Activated CD8-positive, alpha-beta T cell treated with anti-CD3 and anti-CD28 coated beads for 36 hours (primary cell): ENCODE data around the gene MACROH2A1. TPM values are rescaled to one million over a fixed set of nuclear protein-coding genes. Genes with fewer than 3 reads are reported as not detected.

Experiments used
- ATAC-seq: fragments of 200-7000 bp; cut with Tn5 transposase; one replicate; pipeline ENCODE4 v1.10.0; 2021; ENCODE audit warnings: mild to moderate bottlenecking, moderate library complexity
- CTCF ChIA-PET: fragments of 350-600 bp; sonication (Branson Sonifier 250); formaldehyde crosslinking; loops from one replicate; lab custom pipeline; 2021; ENCODE audit warnings: antibody characterized with exemption; lab: Charles Lee
- POLR2A ChIA-PET: fragments of 350-600 bp; sonication (Branson Sonifier 250); formaldehyde crosslinking; loops from one replicate; lab custom pipeline; 2021; ENCODE audit warnings: antibody characterized with exemption; lab: Charles Lee
- DNase-seq: peaks from one replicate; pipeline ENCODE4 v3.0.0-alpha.2; 2020
- H3K27ac Mint-ChIP-seq: one replicate; pipeline ENCODE4 v1.8.0; 2021; ENCODE audit warnings: mild to moderate bottlenecking, mixed read lengths
- H3K27me3 Mint-ChIP-seq: one replicate; pipeline ENCODE4 v1.8.0; 2021; ENCODE audit warnings: mixed read lengths
- H3K36me3 Mint-ChIP-seq: one replicate; pipeline ENCODE4 v1.8.0; 2021; ENCODE audit warnings: low read depth, mixed read lengths
- H3K4me1 Mint-ChIP-seq: one replicate; pipeline ENCODE4 v1.8.0; 2021; ENCODE audit warnings: low read depth, mixed read lengths
- H3K4me3 Mint-ChIP-seq: one replicate; pipeline ENCODE4 v1.8.0; 2021; ENCODE audit warnings: mild to moderate bottlenecking, moderate library complexity, mixed read lengths
- H3K9me3 Mint-ChIP-seq: one replicate; pipeline ENCODE4 v1.8.0; 2021; ENCODE audit warnings: mixed read lengths
- intact Hi-C: fragments of 100-400 bp; cut with micrococcal nuclease; formaldehyde crosslinking; loops from one replicate; pipeline ENCODE4 v1.10.0; 2022
- total RNA-seq, 2 experiments: library from RNA; stranded (reverse); gene quantifications; one replicate each; pipeline ENCODE4 v1.2.3, GENCODE V29; 2021
- TF ChIP-seq, protein P1 (sequence below): fragments of 200-600 bp; IDR thresholded peaks from one replicate; pipeline ENCODE4 v1.8.0; 2022; ENCODE audit warnings: antibody characterized with exemption, mild to moderate bottlenecking

Gene MACROH2A1
- total RNA-seq, 2 experiments from 2014 or later = 170 to 179 TPM

DNA sequence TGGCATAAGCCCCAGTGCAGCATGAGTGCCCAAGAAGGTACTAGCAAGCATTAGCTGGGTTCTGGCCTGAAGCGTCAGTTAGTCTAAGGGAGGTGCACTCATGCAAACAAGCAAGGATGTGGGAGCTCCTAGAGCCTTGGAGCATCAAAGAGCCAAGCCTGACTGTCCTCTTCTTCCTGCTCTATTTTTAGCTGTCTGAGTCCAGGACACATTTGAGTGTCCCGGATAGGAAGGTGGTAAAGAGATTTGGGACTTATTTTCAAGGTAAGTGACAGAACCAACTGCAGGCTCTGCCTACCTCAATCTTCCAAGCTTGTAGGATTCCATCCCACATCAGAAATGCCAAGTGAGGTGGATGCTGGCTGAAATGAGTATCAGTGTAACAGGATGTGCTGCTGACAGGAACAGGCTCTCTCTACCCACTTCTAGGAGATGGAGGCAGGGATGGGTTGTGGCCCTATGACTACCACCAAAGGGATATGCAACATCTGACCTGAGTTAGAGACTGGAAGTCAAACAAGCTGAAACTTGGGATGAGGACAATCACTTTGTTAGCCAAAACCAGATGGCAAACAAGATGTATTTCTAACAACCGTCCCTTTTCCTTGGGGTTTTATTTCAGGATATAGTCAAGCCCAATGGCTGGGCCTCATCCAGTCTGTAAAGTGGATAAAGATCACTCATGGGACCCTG, 15.1 kb downstream of the MACROH2A1 start:
- no peaks in the 10 kb centered on the region for H3K27me3 Mint-ChIP-seq
- H3K4me1 Mint-ChIP-seq = peaks cover 29% of the 10 kb centered on the region
- H3K36me3 Mint-ChIP-seq = peaks cover 57% of the 10 kb centered on the region
- H3K4me3 Mint-ChIP-seq = no peak overlapping the region
- POLR2A ChIA-PET = interaction anchor here (1.5 kb wide), 1 partner anchor 14 kb away, joined by 5 read pairs; no protein-coding TSS in a partner anchor
- intact Hi-C loops = no loop called here
- TF ChIP-seq, protein P1, sequence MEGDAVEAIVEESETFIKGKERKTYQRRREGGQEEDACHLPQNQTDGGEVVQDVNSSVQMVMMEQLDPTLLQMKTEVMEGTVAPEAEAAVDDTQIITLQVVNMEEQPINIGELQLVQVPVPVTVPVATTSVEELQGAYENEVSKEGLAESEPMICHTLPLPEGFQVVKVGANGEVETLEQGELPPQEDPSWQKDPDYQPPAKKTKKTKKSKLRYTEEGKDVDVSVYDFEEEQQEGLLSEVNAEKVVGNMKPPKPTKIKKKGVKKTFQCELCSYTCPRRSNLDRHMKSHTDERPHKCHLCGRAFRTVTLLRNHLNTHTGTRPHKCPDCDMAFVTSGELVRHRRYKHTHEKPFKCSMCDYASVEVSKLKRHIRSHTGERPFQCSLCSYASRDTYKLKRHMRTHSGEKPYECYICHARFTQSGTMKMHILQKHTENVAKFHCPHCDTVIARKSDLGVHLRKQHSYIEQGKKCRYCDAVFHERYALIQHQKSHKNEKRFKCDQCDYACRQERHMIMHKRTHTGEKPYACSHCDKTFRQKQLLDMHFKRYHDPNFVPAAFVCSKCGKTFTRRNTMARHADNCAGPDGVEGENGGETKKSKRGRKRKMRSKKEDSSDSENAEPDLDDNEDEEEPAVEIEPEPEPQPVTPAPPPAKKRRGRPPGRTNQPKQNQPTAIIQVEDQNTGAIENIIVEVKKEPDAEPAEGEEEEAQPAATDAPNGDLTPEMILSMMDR = no peak
- CTCF ChIA-PET = interaction anchor here (0.6 to 0.8 kb wide), 2 partner anchors 11 to 42 kb away, joined by 3 to 4 read pairs; no protein-coding TSS in a partner anchor
- no peak for ATAC-seq
- DNase-seq = no peak
- H3K9me3 Mint-ChIP-seq = no peaks in the 10 kb centered on the region
- no peak overlapping the region for H3K27ac Mint-ChIP-seq

DNA sequence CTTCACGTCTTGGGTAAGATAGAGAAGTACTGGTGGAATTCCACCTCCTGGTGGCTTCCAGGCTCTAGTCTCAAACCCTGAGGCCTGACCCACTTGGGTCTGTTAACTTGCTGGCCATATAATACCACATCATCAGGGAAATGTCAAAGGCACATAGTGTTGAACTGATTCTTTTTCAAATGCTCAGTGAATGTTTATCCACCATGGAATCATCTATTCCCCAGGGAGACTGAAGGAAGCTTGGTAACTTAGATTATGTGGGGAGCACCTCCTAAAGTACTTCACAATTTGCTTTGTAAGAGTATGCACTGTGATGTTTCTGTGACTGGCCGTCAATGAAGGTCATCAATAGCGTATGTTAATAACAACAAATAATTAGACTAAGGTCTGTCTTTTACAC, 16.1 kb downstream of the MACROH2A1 start:
- ATAC-seq (no peak), DNase-seq (no peak)
- Mint-ChIP-seq H3K27ac (no peak overlapping the region), H3K4me3 (no peak overlapping the region), H3K27me3 (no peaks in the 10 kb centered on the region), H3K9me3 (no peaks in the 10 kb centered on the region), H3K4me1 (peaks cover 30% of the 10 kb centered on the region), H3K36me3 (peaks cover 57% of the 10 kb centered on the region)
- intact Hi-C loops = no loop called here
- TF ChIP-seq, protein P1 = no peak
- ChIA-PET POLR2A (no interaction called here), CTCF (interaction anchor here (1.5 kb wide), 1 partner anchor 43 kb away, joined by 5 read pairs; no protein-coding TSS in a partner anchor)

DNA sequence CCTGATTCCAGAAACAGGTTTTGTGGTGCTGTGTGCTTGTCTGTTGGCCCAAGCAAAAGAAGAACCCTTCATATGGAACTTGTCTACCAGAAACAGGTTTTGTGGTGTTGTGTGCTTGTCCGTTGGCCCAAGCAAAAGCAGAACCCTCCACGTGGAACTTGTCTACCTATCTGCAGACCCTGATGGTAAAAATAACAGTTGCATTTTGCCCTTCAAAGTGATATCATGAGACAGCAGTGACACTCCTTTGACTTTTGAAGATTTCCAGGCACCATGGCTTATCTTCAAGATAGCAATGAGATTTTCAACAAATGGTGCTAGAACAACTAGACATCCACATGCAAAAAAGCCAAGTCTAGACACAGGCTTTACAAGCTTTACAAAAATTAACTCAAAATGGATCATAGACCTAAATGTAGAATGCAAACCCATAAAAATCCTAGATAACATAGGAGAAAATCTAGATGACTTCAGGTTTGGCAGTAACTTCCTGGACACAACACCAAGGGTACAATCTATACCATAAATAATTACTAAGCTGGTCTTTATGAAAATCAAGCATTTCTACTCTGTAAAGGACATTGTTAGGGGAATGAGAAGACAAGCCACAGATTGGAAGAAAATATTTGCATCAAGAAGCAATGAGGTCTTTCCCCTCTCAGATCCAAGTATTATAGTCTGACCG, 16.8 kb downstream of the MACROH2A1 start:
- no peak overlapping the region for H3K27ac Mint-ChIP-seq
- no peaks in the 10 kb centered on the region for H3K27me3 Mint-ChIP-seq
- no peaks in the 10 kb centered on the region for H3K9me3 Mint-ChIP-seq
- no peak overlapping the region for H3K4me3 Mint-ChIP-seq
- intact Hi-C loops = no loop called here
- peaks cover 32% of the 10 kb centered on the region for H3K4me1 Mint-ChIP-seq
- TF ChIP-seq, protein P1 = no peak
- POLR2A ChIA-PET = no interaction called here
- CTCF ChIA-PET = interaction anchor here (1.5 kb wide), 1 partner anchor 44 kb away, joined by 5 read pairs; no protein-coding TSS in a partner anchor
- ATAC-seq (no peak), DNase-seq (no peak)
- peaks cover 55% of the 10 kb centered on the region for H3K36me3 Mint-ChIP-seq

DNA sequence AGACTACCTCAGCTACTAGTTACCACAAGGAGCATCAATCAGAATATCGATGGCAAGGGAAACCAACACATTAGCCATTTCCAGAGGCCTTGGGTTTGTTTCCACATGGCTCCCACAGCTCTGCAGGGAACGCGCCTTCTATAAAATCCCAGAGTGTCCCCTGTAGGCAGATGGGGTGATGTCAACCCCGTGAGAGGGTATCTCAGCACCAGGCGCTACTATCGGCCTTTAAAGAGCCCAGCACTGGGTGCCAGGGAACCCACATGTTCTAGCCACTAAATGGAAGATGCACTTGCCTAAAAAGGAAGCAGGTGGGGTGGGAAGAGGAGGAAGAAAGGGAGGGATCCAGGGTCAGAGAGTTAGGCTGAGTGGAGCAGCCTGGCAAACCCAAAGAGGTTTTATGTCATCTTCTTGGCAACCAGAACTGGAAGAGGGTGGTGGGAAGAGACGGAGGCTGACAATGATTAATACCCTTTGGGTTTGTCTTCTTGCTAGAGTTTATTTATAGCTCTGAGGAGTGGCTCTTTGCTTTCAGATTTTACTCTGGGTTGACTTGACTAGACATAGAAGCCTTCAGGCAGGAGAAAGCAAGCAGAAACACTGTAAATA, 19.9 kb downstream of the MACROH2A1 start:
- TF ChIP-seq, protein P1 = no peak
- H3K27me3 Mint-ChIP-seq = no peaks in the 10 kb centered on the region
- POLR2A ChIA-PET = interaction anchor here (0.7 kb wide), 1 partner anchor 10 kb away, joined by 3 read pairs; no protein-coding TSS in a partner anchor
- ATAC-seq (no peak), DNase-seq (no peak)
- H3K9me3 Mint-ChIP-seq = no peaks in the 10 kb centered on the region
- CTCF ChIA-PET = no interaction called here
- intact Hi-C loops = no loop called here
- peaks cover 38% of the 10 kb centered on the region for H3K4me1 Mint-ChIP-seq
- H3K36me3 Mint-ChIP-seq = peaks cover 62% of the 10 kb centered on the region
- H3K4me3 Mint-ChIP-seq = no peak overlapping the region
- H3K27ac Mint-ChIP-seq = peak overlapping the region; percentile 16
